Erythroblast (primary cell): ENCODE measurements around the gene KLF13.

Experiments
- DNase-seq, 2 experiments: peaks; one replicate each; lab custom pipeline; 2025; lab: John Stamatoyannopoulos, UW
- GATA1 ChIP-seq: IDR thresholded peaks from 2 replicates; pipeline ENCODE4 v1.6.1; 2011; ENCODE audit warnings: low read depth, mild to moderate bottlenecking, control low read depth, low read length, moderate library complexity
- POLR2A ChIP-seq: IDR thresholded peaks from 2 replicates; pipeline ENCODE4 v1.6.1; 2011; ENCODE audit warnings: mild to moderate bottlenecking, low read length

The KLF13 gene

DNA sequence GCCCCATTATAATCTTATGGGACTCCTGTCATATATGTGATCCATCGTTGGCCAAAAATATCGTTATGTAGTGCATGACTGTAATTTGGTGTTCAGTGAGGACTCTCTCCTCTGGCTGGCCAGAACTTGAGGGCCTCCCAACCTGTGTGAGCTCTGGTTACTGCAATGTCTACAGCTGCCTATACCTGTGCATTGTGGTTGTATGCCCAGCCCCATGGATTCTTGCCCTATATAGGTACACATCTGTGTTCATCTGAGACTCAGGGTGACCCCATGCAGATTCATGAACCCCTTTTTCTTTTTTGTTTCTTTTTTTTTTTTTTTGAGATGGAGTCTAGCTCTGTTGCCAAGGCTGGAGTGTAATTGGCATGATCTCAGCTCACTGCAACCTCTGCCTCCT lies 32.6 kb upstream of the KLF13 start:
- TF ChIP-seq GATA1 (no peak), POLR2A (no peak)
- DNase-seq: no peak

DNA sequence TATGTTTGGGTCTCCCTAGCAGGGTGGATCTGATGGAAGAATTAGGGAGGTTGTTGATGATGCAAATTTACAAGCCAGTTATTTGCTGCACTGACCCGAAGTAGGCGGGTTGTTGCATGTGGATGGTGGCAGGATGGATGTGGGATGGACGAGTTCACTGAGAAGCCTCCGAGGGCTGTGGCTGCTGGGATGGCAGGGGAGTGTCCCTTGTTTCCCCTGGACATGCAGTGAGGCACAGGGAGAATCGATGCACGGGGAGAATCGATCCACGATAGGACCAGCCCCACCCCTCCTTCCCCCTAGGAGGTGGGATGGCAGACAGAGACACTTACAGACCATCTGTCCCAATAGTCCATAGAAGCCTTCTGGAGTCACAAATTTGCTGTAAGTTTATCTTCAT lies 31.0 kb upstream of the KLF13 start:
- no peak for DNase-seq
- TF ChIP-seq GATA1 (no peak), POLR2A (no peak)

DNA sequence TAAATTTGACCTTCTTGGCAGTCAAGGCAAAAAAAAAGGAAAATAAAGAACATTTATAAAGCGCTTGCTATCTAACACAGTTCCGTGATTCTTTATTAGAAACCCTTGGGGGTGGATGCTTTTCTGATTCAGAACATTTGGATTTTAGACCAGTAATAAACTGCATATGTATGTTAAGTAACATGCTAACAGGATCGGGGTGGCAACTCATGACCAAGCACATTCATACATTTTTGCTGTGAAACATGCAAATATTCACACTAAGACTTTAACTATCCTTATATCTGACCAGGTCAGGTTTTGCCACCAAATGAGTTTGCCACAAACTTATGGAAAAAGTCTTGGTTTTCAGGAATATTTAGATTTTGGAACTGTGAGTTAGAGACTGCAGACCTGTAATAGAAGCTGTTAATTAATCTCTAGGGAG lies 30.4 kb upstream of the KLF13 start:
- no peak for TF ChIP-seq GATA1
- peak in 1 of 2 experiments; percentile 39 for DNase-seq

DNA sequence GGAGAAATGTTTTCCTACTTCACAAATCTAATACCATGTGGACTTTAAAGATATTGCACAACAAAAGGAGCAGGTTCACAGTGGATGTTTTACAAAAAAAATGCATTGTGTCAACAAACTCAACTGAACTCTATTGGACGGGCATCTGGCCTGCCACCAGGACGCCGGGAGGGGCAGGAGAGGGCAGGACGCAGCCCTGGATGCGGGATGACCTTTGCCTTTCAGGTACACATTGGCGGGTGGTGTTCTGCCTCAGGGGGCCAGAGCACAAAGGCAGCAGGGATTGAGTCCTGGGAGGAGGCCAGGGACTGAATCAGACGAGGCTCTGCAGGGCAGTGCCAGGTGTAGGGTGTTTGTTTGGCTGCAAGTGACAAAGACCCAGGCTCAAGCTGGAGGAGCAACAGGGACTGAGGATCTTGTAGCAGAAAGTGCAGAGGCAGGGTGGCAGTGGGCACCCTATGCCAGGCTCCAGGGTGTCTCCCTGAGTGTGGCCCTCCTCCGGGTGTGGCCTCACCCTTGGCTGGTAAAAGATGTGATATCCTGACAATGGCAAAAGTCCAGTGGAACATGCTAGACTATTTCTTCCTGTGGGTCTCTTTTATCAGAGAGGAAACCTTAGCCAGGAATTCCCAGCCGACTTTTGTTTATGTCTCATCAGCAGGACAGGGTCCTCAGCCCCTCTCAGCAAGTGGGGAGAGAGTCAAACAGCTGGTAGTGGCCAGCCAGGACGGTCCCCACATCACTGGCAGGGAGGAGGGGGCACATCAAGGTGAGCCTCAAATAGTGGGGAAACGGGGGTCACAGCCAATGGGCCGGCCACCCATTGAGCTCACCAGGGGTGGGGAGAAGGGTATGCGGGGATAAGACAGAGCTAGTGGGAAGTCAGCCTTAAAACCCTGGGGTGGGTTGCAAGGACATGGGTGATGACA lies 29.7 kb upstream of the KLF13 start:
- TF ChIP-seq GATA1: no peak
- peak; percentile 42 for TF ChIP-seq POLR2A
- no peak for DNase-seq

DNA sequence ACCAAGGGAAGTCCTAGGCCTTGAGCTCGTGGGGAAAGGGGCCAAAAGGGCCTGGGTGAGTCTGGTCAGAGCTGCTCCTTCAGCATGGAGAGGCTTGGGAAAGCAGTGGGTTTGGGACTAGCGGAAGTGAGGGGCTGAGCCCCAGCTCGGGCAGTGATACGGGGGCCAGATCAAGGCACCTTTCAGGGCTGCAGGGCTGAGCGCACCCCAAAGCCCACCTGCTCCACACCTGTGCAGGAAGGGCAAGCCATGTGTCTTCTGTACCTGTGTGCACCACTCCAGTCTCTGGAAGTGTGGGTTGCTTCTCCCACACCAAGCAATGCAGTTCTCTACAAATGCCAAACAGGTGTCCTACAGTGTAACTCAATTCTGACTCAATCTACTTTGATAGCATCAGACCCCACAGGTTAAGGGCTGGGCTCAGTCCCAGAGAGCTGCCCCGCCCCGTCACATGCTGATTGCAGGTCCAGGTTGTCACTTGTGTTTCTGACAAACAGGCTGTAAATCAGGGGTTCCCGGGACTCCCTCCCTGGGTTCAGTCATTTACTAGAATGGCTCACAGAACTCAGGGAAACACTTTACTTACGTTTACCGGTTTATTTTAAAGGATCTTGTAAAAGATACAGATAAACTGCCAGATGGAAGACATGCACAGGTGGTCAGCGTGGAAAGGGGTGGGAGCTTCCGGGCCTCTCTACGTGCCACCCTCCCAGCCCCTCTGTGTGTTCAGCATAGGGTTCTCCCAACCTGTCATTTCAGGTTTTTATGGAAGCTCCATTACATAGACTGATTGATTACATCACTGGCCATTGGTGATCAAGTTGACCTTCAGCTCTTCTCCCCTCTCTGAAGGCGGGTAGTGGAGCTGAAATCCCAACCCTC lies 28.8 kb upstream of the KLF13 start:
- DNase-seq: peak; percentile 46 to 52
- TF ChIP-seq POLR2A (no peak), GATA1 (no peak)

DNA sequence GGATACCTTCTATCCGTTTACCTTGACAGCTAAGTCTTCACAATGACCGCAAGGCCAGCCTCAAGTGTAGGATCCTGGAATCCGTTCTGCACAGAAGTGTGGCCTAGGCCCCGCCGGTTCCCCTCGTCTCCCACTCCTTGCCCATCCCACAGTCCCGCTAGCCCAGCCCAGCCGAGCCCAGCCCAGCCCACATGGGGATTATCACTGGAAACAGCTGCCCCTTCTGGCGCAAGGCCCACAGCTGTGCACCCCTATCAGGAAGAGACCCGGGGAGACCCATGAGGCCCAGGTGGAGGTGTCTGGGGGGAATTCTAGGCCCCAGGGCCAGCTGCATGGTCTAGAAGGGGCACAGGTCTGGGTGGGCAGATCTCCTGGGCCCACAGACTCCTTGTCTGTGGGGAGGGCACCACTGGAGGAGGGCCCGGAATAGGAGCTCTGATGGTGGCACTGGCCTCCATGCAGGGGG lies 27.9 kb upstream of the KLF13 start:
- TF ChIP-seq POLR2A (peak; percentile 74), GATA1 (no peak)
- peak; percentile 93 to 94 for DNase-seq

DNA sequence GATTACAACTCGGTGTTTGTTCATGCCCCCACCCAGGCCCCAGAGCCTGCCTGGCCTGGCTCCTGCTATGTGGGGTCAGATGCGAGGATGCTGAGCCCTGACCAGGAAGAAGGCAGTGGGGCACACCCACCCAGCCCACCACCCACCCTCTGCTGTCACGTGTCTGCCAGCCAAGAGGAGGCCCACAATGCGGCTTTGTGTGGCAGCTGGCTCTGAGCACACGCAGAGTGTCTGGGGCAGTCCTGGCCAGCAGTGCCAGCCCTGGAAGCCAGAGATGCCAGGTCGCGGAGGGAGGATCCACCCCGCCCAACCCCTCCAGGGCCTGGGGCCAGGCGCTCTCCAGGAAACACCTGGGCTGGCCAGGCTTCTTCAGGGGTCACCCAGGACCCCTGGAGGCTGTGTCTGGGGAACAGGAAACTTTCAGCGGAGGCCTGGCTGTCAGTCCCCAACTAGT lies 26.4 kb upstream of the KLF13 start:
- no peak for DNase-seq
- no peak for TF ChIP-seq POLR2A
- TF ChIP-seq GATA1: no peak

DNA sequence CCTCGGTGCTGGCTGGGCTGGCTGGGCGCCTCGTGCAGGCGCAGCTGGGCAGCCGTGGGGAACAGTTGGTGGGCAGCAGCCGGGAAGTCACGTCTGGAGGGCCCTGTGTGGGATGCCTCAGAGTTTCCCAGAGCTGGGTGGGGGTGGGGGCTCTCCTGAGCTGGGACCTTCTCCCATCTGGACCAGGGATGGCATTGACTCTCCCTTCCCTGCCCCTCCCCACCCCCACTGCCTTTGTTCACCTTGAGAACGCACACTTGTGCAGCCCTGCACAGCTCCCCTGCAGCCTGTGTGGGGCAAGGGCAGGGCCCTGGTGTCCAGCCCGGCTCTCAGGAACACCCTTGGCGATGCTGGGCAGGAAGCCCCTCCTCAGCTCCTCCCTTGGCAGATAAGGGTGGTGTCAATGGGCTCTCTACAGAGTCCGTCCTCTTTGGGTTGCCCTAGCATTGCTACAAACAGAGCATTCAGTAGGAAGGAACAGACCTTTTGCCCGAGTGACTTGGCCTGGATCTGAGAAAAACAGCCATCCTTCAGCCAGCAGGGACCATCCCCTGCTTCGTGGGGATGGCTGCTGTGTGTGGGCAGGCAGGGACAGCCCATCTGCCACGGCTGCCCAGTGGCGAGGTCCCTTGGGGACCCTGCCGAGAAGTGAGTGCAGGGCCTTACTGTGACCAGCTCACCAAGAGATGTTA lies 25.5 kb upstream of the KLF13 start:
- peak in 1 of 2 experiments; percentile 48 for DNase-seq
- TF ChIP-seq POLR2A (no peak), GATA1 (no peak)

DNA sequence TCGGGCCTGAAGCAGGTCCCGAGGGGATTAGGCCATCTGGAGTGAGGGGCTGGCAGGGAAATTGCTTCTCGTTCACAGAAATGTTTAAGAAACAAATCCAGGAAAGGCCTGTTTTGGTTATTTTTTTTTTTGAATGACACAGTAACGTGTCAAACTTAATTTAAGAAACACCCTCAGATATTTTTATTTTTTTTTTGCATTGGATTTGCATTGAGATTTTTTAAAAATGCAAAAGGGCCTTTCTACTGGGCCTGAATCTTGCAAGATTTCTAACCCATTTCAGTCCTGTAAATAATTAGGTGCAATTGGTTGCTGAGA lies 25.0 kb upstream of the KLF13 start:
- DNase-seq: no peak
- no peak for TF ChIP-seq POLR2A
- no peak for TF ChIP-seq GATA1

DNA sequence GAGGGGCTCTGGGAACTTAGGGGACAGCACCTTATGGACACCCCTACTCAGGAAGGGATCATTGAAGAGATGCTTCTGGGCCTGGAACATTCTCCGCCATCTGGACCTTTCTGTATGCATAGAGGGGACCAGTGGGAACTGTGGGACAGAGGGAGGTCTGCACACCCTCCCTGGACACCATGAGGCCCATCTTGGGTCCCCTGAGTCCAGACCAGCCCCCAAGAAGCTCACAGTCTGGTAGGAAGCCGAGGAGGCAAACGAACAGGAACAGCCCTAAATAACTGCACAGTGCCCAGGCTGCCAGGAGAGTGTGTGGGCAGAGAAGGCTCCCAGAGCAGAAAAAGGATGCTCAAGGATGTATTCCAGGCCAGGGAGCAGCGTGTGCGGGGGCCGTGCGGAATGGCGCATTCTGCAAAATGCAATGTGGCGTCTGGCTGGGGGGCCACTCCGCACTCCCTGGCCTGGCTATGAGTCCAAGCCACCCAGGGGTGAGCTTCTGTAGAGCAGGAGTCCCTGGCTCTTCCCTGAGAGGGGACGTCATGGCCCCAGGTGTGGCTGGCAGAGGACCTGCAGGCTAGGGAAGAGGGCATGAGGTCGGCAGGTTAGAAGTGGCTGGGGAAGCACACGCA lies 24.5 kb upstream of the KLF13 start:
- DNase-seq: no peak
- TF ChIP-seq GATA1 (no peak), POLR2A (no peak)

DNA sequence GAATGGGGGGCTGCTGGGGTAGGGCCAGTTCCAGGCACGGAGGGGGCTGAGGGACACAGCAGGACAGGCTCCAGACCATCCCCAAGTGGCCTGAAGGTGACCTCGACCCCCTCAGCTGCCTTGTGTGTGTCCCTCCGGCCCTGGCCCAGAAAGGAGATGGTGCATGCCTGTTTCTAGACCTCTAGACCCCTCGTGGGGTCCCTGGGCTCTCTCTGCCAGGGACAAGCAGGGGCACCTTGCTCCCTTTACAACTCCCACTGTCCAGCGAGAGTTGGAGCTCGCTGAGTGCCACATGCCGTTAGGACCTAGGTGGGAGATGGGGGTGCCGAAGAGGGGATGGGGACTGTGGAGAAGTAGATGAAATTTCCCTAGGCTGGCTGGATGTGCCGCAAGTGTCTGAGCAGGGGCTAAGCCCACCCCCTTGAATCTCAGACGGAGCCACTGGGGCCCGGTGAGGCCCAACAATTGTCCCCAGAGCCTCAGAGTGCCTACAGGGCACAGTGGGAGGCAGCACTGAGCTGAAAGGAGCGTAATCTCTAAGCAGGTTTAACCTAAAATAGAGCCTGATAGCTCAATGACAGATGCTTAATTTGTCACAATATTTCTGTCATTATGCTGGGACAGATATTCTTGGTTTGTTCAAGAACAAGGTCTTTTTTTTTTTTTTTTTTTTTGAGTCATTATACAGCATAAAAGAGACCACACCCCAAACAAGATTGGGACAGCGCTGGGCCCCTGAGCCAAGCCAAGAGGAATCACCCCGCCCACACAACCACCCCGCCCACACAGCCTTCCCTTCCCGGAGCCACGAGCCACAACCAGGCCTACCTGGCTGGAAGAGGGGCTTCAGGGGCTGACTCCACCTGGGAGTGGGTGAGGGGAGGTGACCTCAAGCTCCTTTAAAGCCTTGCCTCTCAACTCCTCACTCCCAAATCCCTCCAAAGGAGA lies 23.6 kb upstream of the KLF13 start:
- peak; percentile 87 to 88 for DNase-seq
- no peak for TF ChIP-seq POLR2A
- no peak for TF ChIP-seq GATA1
